H9 (cell line): ENCODE data around the gene LRIT1. TPM values are rescaled to one million over a fixed set of nuclear protein-coding genes. Genes with fewer than 3 reads are reported as not detected.

ENCODE experiments used
- DNase-seq: peaks from one replicate; pipeline ENCODE4 v3.0.0-alpha.2; 2017
- H2AFZ ChIP-seq: one replicate; pipeline ENCODE4 v1.6.1; 2013; ENCODE audit warnings: mild to moderate bottlenecking, low read length, control low read depth, moderate library complexity
- H2AK5ac ChIP-seq: 2 replicates; pipeline ENCODE4 v1.6.1; 2013; ENCODE audit warnings: low read length, control low read depth, mixed read lengths; ENCODE audit not compliant: insufficient read length
- H2BK120ac ChIP-seq: one replicate; pipeline ENCODE4 v1.6.1; 2013; ENCODE audit warnings: low read depth, mild to moderate bottlenecking, low read length, control low read depth, inconsistent platforms; ENCODE audit not compliant: poor library complexity, severe bottlenecking
- H2BK12ac ChIP-seq: 2 replicates; pipeline ENCODE4 v1.6.1; 2013; ENCODE audit warnings: low read length, control low read depth, mixed read lengths, low read depth; ENCODE audit not compliant: insufficient read length
- H2BK15ac ChIP-seq: 2 replicates; pipeline ENCODE4 v1.6.1; 2013; ENCODE audit warnings: low read depth, low read length, control low read depth
- H2BK20ac ChIP-seq: one replicate; pipeline ENCODE4 v1.6.1; 2013; ENCODE audit warnings: low read depth, mild to moderate bottlenecking, low read length, control low read depth, inconsistent platforms; ENCODE audit not compliant: poor library complexity, severe bottlenecking
- H2BK5ac ChIP-seq: 2 replicates; pipeline ENCODE4 v1.6.1; 2013; ENCODE audit warnings: low read length, control low read depth, mixed read lengths; ENCODE audit not compliant: insufficient read length
- H3K14ac ChIP-seq: 2 replicates; pipeline ENCODE4 v1.6.1; 2013; ENCODE audit warnings: low read length, control low read depth; ENCODE audit not compliant: insufficient read depth
- H3K18ac ChIP-seq: 2 replicates; pipeline ENCODE4 v1.6.1; 2013; ENCODE audit warnings: low read depth, mild to moderate bottlenecking, mixed read lengths, low read length, control low read depth; ENCODE audit not compliant: insufficient read length
- H3K23ac ChIP-seq: 2 replicates; pipeline ENCODE4 v1.6.1; 2013; ENCODE audit warnings: low read length, control low read depth, mixed read lengths, low read depth; ENCODE audit not compliant: insufficient read length
- H3K23me2 ChIP-seq: 2 replicates; pipeline ENCODE4 v1.6.1; 2013; ENCODE audit warnings: low read depth, mild to moderate bottlenecking, mixed read lengths, low read length, control low read depth; ENCODE audit not compliant: insufficient read length, poor library complexity, severe bottlenecking
- H3K27ac ChIP-seq: 2 replicates; pipeline ENCODE4 v1.5.1; 2013; ENCODE audit warnings: low read length, control low read depth, mixed read lengths, low read depth; ENCODE audit not compliant: insufficient read length
- H3K27me3 ChIP-seq: 2 replicates; pipeline ENCODE4 v1.6.1; 2013; ENCODE audit warnings: low read length, control low read depth, inconsistent platforms; ENCODE audit not compliant: insufficient read depth
- H3K4ac ChIP-seq: 2 replicates; pipeline ENCODE4 v1.6.1; 2013; ENCODE audit warnings: low read depth, mild to moderate bottlenecking, control low read depth, inconsistent platforms, low read length, moderate library complexity
- H3K4me1 ChIP-seq: 2 replicates; pipeline ENCODE4 v1.6.1; 2013; ENCODE audit warnings: low read length, control low read depth, inconsistent platforms; ENCODE audit not compliant: insufficient read depth
- H3K4me2 ChIP-seq: 2 replicates; pipeline ENCODE4 v1.6.1; 2013; ENCODE audit warnings: low read length, control low read depth, mixed read lengths; ENCODE audit not compliant: insufficient read length, insufficient read depth
- H3K56ac ChIP-seq: 2 replicates; pipeline ENCODE4 v1.6.1; 2013; ENCODE audit warnings: low read depth, mild to moderate bottlenecking, mixed read lengths, low read length, control low read depth; ENCODE audit not compliant: insufficient read length
- H3K79me1 ChIP-seq: 2 replicates; pipeline ENCODE4 v1.6.1; 2013; ENCODE audit warnings: low read depth, mild to moderate bottlenecking, moderate library complexity, low read length, control low read depth, inconsistent platforms; ENCODE audit not compliant: insufficient read depth, poor library complexity, severe bottlenecking
- H3K79me2 ChIP-seq: 2 replicates; pipeline ENCODE4 v1.6.1; 2013; ENCODE audit warnings: low read length, control low read depth, inconsistent platforms; ENCODE audit not compliant: insufficient read depth
- H3K9ac ChIP-seq: 2 replicates; pipeline ENCODE4 v1.6.1; 2013; ENCODE audit warnings: low read length, control low read depth, mixed read lengths; ENCODE audit not compliant: insufficient read length; ENCODE audit errors: extremely low read depth
- H3K9me3 ChIP-seq: one replicate; pipeline ENCODE4 v1.6.1; 2013; ENCODE audit warnings: low read depth, low read length, inconsistent platforms; ENCODE audit not compliant: control insufficient read depth
- H3T11ph ChIP-seq: one replicate; pipeline ENCODE4 v1.6.1; 2013; ENCODE audit warnings: mild to moderate bottlenecking, low read length, control low read depth, inconsistent platforms
- H4K20me1 ChIP-seq: one replicate; pipeline ENCODE4 v1.6.1; 2013; ENCODE audit not compliant: control insufficient read depth, insufficient read length, insufficient read depth
- H4K5ac ChIP-seq: 2 replicates; pipeline ENCODE4 v1.6.1; 2013; ENCODE audit warnings: low read depth, mild to moderate bottlenecking, mixed read lengths, low read length, control low read depth; ENCODE audit not compliant: insufficient read length
- H4K8ac ChIP-seq: replicated peaks from 2 replicates; pipeline ENCODE4 v1.6.1; 2013; ENCODE audit warnings: low read length, control low read depth, mixed read lengths, low read depth; ENCODE audit not compliant: insufficient read length
- H4K91ac ChIP-seq: 2 replicates; pipeline ENCODE4 v1.6.1; 2013; ENCODE audit warnings: low read depth, mild to moderate bottlenecking, moderate library complexity, mixed read lengths, low read length, control low read depth; ENCODE audit not compliant: insufficient read length
- H3K27ac Mint-ChIP-seq, 3 experiments: 2 replicates in 2 of 3; 3 replicates in 1 of 3; pipeline ENCODE4 v1.8.0; 2020 to 2021; ENCODE audit warnings: mixed read lengths in 3 of 3, mild to moderate bottlenecking in 1 of 3, moderate library complexity in 1 of 3
- H3K27me3 Mint-ChIP-seq: 2 replicates; pipeline ENCODE4 v1.8.0; 2021; ENCODE audit warnings: low read depth, mild to moderate bottlenecking, moderate library complexity, mixed read lengths
- H3K36me3 Mint-ChIP-seq, 3 experiments: 2 replicates in 2 of 3; 3 replicates in 1 of 3; pipeline ENCODE4 v1.8.0; 2020 to 2021; ENCODE audit warnings: low read depth in 3 of 3, mixed read lengths in 3 of 3; ENCODE audit not compliant: insufficient read depth in 1 of 3
- H3K4me1 Mint-ChIP-seq, 2 experiments: 2 replicates each; pipeline ENCODE4 v1.8.0; 2020; ENCODE audit warnings: mixed read lengths in 2 of 2
- H3K4me3 Mint-ChIP-seq, 2 experiments: 2 replicates in 1 of 2; 3 replicates in 1 of 2; pipeline ENCODE4 v1.8.0; 2020 to 2021; ENCODE audit warnings: mild to moderate bottlenecking in 2 of 2, mixed read lengths in 2 of 2, moderate library complexity in 1 of 2
- H3K9me3 Mint-ChIP-seq, 2 experiments: 2 replicates in 1 of 2; 3 replicates in 1 of 2; pipeline ENCODE4 v1.8.0; 2020; ENCODE audit warnings: mild to moderate bottlenecking in 2 of 2, mixed read lengths in 2 of 2, moderate library complexity in 1 of 2
- WGBS: extraction: QIAGEN DNeasy Blood & Tissue Kit; methylation state at CpG from one replicate; pipeline ENCODE4 v1.1.7; 2013; ENCODE audit warnings: missing lambda C conversion rate, low lambda C conversion rate, mixed read lengths; ENCODE audit not compliant: insufficient read length; ENCODE audit errors: extremely low coverage; 5-methylcytosine and 5-hydroxymethylcytosine counted together
- total RNA-seq: library from RNA; stranded (reverse); gene quantifications from 2 replicates; pipeline ENCODE4 v1.2.1, GENCODE V29; 2021
- TF ChIP-seq, protein P1 (sequence below): fragments of 200-600 bp; sonication (generic); conservative IDR thresholded peaks from 3 replicates; pipeline ENCODE4 v1.8.0; 2021; ENCODE audit warnings: antibody characterized with exemption, mild to moderate bottlenecking

LRIT1 gene
- total RNA-seq, 1 experiment from 2014 or later: not detected

DNA sequence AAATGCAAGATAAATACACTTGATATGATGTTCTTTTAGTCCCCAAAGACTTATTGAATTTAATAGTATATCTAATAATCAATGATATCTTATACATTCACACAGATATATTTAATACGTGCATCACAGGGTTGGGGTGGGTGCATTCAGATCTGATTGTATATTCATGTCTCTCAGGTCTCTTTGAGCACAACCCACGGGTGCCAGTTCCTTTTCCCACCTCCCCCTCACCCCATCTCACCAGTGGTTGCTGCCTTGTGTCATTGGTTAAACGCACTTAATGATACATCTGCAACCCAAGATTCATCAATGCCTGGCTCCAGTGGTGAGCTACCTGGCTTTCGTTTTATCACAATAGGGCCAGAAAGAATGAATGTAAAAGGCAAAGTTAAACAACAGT is 6.2 kb downstream of the LRIT1 start:
- no peak overlapping the region for H2BK20ac ChIP-seq
- no CpG with 5 or more reads among the region's 4 CpGs for WGBS
- H3K4ac ChIP-seq: no peak overlapping the region
- H3K56ac ChIP-seq: no peak overlapping the region
- DNase-seq: no peak
- TF ChIP-seq, protein P1, sequence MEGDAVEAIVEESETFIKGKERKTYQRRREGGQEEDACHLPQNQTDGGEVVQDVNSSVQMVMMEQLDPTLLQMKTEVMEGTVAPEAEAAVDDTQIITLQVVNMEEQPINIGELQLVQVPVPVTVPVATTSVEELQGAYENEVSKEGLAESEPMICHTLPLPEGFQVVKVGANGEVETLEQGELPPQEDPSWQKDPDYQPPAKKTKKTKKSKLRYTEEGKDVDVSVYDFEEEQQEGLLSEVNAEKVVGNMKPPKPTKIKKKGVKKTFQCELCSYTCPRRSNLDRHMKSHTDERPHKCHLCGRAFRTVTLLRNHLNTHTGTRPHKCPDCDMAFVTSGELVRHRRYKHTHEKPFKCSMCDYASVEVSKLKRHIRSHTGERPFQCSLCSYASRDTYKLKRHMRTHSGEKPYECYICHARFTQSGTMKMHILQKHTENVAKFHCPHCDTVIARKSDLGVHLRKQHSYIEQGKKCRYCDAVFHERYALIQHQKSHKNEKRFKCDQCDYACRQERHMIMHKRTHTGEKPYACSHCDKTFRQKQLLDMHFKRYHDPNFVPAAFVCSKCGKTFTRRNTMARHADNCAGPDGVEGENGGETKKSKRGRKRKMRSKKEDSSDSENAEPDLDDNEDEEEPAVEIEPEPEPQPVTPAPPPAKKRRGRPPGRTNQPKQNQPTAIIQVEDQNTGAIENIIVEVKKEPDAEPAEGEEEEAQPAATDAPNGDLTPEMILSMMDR: no peak
- no peak overlapping the region for H3K23ac ChIP-seq
- no peaks in the 10 kb centered on the region for H3K9me3 ChIP-seq
- no peak overlapping the region for H3K4me3 Mint-ChIP-seq
- no peaks in the 10 kb centered on the region for H3K9me3 Mint-ChIP-seq
- H2BK120ac ChIP-seq: no peak overlapping the region
- H3T11ph ChIP-seq: no peak overlapping the region
- no peak overlapping the region for H2BK5ac ChIP-seq
- H4K91ac ChIP-seq: no peak overlapping the region
- no peak overlapping the region for H3K27ac ChIP-seq
- peaks cover 41% of the 10 kb centered on the region for H3K27me3 Mint-ChIP-seq
- no peak overlapping the region for H3K9ac ChIP-seq
- no peak overlapping the region for H4K5ac ChIP-seq
- no peak overlapping the region for H3K4me2 ChIP-seq
- H3K4me1 Mint-ChIP-seq: peaks cover 4% of the 10 kb centered on the region in 2 experiments; a peak in 3 of 4 replicates
- peaks cover 3% of the 10 kb centered on the region; the same call in 1 of the 2 replicates for H3K27me3 ChIP-seq
- no peak overlapping the region for H2BK15ac ChIP-seq
- H4K8ac ChIP-seq: no peak overlapping the region
- no peak overlapping the region for H2BK12ac ChIP-seq
- H2AFZ ChIP-seq: no peak overlapping the region
- H3K36me3 Mint-ChIP-seq: no peaks in the 10 kb centered on the region
- H3K79me2 ChIP-seq: no peaks in the 10 kb centered on the region
- no peak overlapping the region for H3K14ac ChIP-seq
- H3K18ac ChIP-seq: no peak overlapping the region
- no peak overlapping the region for H3K27ac Mint-ChIP-seq
- no peaks in the 10 kb centered on the region for H3K79me1 ChIP-seq
- no peak overlapping the region for H2AK5ac ChIP-seq
- no peaks in the 10 kb centered on the region for H4K20me1 ChIP-seq
- no peaks in the 10 kb centered on the region for H3K23me2 ChIP-seq
- H3K4me1 ChIP-seq: no peaks in the 10 kb centered on the region
